DMS53 treated with DMSO at 0.1 percent for 48 hours (cell line): Measurements from ENCODE around the gene IFRD2.
"Not testable (repeated sequence)": the region's sequence is repeated elsewhere in the genome, so short reads cannot be mapped to it uniquely, and the experiment has no call there.

Experiments used
- DNase-seq: peaks from one replicate; lab custom pipeline; 2025; ENCODE audit not compliant: unreplicated experiment; lab: John Stamatoyannopoulos, UW

IFRD2 gene

DNA sequence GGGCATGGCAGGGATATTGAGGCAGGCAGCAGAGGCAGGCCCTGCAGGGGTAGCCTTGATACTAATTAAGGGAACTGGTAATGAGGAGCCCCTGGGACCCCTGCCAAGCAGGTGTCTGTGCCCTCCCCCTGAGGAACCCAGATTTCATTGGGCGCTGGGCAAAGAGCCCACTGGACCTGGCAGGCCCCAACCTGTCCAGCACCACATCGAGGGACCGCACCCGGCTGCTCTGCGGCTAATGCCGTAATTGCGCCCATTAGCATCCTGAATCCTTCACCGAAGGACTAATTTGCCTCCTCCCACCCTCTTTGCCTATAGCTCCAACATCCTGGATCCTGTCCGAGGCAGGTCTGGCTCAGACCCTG lies 37.0 kb downstream of the IFRD2 start:
- DNase-seq: no peak

DNA sequence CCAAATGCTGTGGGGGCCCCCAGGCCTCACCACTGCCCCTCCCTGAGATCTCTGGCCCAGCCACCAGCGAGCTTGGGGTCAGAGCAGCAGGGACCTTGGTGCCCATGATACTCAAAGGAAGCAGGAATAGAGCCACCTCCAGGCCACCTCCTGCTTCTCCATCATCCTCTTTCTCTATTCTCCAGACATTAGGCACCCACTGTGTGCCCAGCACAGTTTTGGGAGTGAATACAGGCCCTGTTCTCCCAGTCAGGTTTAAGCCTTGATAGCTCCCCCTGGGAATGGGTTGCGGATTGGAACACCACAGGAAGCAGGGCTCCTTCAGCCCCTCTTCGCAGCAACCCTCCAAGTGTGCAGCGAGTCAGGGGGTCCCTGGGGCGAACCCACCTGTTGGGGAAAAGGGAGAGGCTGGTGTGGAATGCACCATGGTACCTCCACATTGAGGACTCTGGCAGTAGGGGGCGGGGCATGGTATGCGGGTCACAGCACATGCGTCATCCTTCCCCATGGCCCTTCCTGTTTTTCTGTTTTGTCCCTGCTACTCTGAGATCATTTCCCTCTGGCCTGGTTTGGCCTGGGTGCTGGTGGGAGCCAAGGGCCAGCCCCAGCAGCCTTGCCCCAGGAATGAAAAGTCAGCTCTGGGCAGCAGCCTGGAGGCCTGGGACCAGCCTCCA lies 37.5 kb downstream of the IFRD2 start:
- DNase-seq: no peak

DNA sequence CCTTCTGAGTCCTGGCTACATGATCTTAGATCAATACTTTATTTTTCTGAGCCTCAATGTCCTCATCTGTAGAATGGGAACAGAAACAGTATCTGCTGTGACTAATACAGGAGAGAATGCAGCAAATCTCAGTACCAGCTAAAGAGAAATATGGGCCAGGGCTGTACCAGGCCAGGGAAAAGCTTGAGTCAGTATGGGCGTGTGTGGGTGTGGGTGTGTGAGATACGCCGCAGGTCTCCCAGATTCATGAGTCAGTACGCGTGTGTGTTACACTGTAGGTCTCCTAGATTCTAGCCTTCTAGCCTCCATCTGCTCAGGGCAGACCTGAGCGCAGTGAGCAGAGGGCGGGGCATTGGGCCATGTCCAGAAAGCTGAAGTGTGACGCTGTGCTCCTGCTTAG lies 41.0 kb downstream of the IFRD2 start:
- no peak for DNase-seq

DNA sequence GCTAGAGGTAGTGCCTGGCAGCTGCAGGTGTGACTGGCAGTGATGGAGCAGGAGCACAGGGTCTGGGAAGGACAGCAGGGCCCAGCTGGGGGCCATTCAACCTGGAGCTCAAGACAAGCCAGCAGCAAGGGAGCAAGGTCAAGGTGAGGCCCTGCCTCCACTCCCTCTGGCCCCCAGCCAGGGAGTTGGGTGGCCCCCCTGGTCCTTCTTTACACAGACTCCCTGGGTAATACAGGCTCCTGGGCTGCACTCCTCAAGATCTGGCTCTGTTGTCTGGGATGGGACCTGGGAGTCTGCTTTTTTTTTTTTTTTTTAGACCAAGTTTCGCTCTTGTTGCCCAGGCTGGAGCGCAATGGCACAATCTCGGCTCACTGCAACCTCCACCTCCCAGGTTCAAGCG lies 41.7 kb downstream of the IFRD2 start:
- DNase-seq: no peak

- DNase-seq: no peak
Observed at GRCh38 chr3:50249457-50249856, 42.8 kb downstream of the IFRD2 start.

GRCh38 chr3:50248387-50248786 lies 43.8 kb downstream of the IFRD2 start:
- DNase-seq: no peak

DNA sequence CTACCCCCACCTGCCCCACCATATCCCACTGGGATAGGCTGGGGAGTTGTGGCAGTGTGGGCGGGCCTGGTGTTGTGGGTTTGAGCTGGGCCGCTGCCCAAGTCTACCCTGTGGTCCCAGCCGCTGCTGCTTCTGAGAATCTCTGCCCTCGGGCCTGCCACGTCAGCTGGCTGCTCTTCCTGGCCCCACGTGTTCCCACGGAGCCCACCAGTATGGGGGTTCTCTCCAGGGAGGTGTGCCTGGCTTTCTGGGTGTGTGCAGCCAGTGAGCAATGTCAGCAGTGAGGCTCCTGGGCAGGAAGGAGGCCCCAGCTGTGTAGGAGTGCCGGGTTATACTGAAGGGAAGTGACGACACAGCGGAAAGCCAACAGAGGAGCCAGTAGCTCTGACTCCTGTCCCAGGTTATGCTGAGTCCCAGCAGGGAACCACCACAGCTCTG lies 45.7 kb downstream of the IFRD2 start:
- DNase-seq: no peak

- DNase-seq: peak; percentile 15
Observed at GRCh38 chr3:50245831-50246516, 46.3 kb downstream of the IFRD2 start.

GRCh38 chr3:50245251-50245745 lies 46.9 kb downstream of the IFRD2 start:
- no peak for DNase-seq

DNA sequence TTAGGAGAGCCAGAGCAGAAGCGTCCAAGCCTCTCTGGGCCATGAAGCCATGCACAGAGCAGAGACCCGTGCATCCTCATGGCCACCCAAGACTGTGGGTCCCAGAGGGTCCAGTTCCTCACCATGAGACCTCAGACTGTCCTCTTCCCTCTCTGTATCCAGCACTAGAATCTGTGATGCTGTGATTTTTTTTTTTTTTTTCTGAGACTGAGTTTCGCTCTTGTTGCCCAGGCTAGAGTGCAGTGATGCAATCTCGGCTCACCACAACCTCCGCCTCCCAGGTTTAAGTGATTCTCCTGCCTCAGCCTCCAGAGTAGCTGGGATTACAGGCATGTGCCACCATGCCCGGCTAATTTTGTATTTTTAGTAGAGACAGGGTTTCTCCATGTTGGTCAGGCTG lies 47.4 kb downstream of the IFRD2 start:
- not testable (repeated sequence) for DNase-seq

DNA sequence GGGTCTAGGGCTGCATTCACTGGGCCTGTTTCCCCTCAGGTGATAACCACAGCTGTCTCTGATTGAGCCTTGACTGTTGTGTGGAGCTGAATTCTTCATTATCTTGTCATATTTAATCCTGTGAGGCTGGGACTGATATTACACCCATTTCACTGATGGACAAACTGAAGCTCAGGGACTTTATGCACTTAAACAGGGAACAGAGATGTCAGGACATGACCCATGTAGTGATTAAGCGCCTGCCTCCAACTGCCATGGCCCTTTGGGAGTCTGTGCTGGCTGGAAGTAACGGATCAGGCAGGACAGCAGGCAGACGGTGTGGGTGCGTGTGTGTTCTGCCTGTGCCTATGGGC lies 48.7 kb downstream of the IFRD2 start:
- DNase-seq: no peak

GRCh38 chr3:50242851-50243542 lies 49.2 kb downstream of the IFRD2 start:
- DNase-seq: no peak

DNA sequence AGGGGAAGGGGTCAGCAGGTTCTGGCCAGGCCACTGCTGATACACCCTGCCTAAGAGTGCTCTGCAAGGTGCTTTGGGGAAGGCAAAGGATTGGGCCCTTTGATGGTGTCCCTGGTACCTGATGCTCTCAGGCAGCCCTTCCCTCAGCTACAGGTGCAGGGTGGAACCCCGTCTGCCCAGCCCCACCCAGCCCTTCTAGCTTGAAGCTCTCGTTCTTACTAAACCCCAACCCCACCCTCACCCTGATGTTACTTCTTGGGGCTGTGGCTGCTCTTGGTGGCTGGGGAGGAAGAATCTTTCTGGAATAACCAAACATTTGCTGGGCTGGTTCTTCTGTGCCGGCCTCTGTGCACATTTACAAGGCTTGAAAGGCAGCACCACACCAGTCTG lies 49.9 kb downstream of the IFRD2 start:
- no peak for DNase-seq

GRCh38 chr3:50241713-50242380 lies 50.4 kb downstream of the IFRD2 start:
- DNase-seq: no peak

GRCh38 chr3:50241163-50241562 lies 51.1 kb downstream of the IFRD2 start:
- DNase-seq: no peak

DNA sequence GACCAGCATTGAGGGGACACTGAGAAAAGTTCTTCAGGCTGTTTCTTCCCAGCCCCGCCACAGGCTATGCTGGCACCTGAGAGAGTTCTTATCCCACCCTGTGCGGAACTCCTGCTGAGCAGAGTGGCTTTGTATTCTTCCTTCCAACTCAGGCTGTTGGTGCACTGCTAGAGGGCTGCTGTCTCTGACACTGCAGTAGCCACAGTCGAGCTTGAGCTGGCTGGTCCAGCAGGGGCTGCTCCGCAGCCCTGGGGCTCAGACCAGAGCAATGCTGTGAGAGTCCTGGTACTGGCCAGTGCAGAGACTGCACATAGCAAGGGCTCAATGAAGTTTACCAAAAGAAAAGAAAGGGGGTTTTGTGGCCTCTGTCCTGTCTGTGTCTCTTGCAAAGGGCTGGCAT lies 52.6 kb downstream of the IFRD2 start:
- no peak for DNase-seq

- no peak for DNase-seq
Observed at GRCh38 chr3:50238549-50239026, 53.6 kb downstream of the IFRD2 start.

GRCh38 chr3:50237754-50238548 lies 54.3 kb downstream of the IFRD2 start:
- DNase-seq: no peak
